Measurements from ENCODE around the gene SEL1L3.

DNA sequence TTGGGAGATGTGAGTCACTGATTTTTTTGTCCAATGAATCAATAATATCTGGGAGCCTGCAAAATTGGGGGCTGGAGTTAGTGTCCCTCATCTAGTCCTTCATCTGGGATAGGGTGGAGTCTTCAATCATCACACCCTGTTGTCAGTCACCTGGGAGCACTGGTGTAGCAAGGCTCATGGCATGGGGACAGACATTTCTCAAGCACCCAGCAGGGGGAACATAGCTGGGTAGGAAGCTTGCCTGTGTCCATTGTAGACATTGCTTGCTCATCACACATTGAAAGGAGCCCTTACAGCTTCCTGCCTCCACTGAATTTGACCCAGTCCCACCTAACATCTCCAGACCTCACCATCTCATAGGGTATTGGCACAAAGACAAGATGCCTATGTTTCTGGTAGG is 61.2 kb downstream of the SEL1L3 start:
- TF ChIP-seq CTCF (IDR thresholded peaks at IDR 0.05) (no peak), POLR2A (IDR thresholded peaks at IDR 0.05) (no peak)
